Fibroblast of upper back skin (primary cell): ENCODE data around the gene SPRR2A.
A peak's percentile ranks its signal among the peaks of the same experiment; 100 is the strongest.
"Not testable (repeated sequence)": the region's sequence is repeated elsewhere in the genome, so short reads cannot be mapped to it uniquely, and the experiment has no call there.

Experiments used
- DNase-seq: peaks from one replicate; pipeline ENCODE4 v3.0.0-alpha.2; 2013

The SPRR2A gene

DNA sequence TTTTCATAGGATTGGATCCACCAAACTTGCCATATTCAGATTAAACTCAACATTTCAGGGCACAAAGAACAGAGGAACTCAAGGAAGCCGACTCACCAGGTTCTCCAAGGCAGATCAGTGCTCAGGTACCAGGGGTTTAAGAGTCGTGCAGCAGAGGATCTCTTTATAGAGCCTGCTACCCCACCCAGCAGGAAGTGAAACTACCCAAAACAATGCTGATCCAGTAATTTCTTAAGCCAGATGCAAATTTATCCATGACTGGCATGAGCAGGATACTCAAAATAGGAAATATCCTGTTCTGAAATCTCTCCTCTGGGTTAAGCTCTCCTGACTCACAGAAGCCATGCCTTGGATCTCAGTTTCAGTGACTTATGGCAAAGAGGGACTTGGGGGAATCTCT lies at the start of gene SPRR2A:
SPRR2A (minus strand) TSS at position 138 of the 400 bp plus-strand sequence. CDS start 777 bp downstream, outside the sequence.
- DNase-seq: no peak

DNA sequence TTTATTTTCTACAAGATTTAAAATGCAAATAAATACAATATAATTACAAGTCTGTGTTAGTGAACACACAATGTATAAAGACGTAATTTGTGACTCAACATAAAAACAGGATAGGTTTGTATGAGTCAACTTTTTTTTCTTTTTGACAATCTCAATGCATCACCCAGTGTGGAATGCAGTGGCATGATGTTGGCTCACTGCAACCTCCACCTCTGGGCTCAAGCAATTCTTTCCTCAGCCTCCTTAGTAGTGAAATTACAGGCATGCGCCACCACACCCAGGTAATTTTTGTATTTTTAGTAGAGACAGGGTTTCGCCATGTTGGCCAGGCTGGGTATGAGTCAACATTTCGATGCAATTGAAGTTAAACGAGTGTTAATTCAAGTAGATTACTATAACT lies 42.9 kb upstream of the SPRR2A start:
- peak; percentile 38 for DNase-seq

- no peak for DNase-seq
Observed at GRCh38 chr1:153099461-153100045, 42.2 kb upstream of the SPRR2A start.

DNA sequence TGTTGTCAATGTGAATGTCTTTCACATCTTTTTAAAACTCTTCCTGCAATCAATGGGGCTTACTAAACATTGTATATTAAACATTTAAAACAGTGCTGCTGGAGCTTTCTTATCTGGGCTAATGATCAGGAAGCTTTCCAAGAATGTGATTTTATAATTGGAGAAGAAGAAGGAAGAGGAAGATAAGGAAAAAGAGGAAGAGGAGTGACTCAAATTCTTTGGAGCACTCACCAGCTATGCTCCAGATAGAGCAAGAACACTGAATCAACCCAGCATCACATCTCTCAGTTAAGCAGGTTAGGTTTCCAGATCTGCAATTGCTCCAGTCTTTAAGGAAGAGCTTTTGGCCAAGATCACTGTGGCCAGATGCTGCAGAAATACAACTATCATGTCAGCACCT lies 38.5 kb upstream of the SPRR2A start:
- no peak for DNase-seq

GRCh38 chr1:153094426-153094825 lies 37.1 kb upstream of the SPRR2A start, which contains the start of gene SPRR2E:
Gene SPRR2E (minus strand): TSS chr1:153094526. CDS start chr1:153093751, 775 bp downstream.
- no peak for DNase-seq

GRCh38 chr1:153087652-153088051 lies 30.3 kb upstream of the SPRR2A start:
- no peak for DNase-seq

- DNase-seq: no peak
Observed at GRCh38 chr1:153081736-153082135, 24.4 kb upstream of the SPRR2A start.

DNA sequence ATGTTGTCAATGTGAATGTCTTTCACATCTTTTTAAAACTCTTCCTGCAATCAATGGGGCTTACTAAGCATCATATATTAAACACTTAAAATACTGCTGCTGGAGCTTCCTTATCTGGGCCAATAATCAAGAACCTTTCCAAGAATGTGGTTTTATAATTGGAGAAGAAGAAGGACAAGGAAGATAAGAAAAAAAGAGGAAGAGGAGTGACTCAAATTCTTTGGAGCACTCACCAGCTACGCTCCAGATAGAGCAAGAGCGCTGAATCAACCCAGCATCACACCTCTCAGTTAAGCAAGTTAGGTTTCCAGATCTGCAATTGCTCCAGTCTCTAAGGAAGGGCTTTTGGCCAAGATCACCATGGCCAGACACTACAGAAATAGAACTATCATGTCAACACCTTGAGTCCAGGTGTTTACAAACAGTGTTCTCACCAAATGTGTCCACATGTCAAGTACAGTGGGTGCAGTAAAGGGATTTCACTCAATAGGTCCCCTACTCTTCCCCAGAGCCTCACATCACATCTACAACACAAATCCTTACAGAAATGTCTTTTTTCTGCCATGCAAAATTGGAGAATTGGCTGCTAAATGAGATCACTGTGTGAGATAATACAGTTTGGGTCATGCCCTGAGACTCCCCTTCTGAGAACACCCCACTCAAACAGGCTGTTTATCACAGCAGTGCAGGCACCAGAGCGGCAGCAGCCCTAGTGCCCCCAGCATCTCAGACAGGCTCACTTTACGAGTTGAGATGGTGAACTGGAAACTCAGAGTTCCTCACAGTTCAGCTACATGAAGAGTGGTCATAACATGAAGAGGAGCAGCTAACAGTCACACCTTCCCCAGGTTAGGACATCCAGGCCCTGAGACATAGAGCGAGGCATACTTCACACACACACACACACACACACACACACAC lies 15.8 kb upstream of the SPRR2A start:
- DNase-seq: no peak

DNA sequence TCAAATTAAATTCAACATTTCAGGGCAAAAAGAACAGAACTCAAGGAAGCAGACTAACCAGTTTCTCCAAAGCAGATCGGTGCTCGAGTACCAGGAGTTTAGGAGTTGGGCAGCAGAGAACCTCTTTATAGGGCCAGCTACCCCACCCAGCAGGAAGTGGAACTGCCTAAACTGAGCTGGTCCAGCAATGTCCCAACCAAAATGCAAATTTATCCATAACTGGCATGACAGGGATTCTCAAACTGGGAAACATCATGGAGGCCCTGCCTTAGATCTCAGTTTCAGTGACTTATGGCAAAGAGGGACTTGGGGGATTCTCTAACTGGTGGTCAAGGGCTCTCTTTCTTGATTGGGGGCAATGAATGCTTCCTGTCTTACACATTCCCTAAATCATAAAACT lies 14.2 kb upstream of the SPRR2A start, which contains the start of gene SPRR2B:
SPRR2B (minus strand) TSS at position 101 of the 400 bp plus-strand sequence. CDS start 772 bp downstream, outside the sequence.
- no peak for DNase-seq

- no peak for DNase-seq
Observed at GRCh38 chr1:153070243-153070642, 12.9 kb upstream of the SPRR2A start.

DNA sequence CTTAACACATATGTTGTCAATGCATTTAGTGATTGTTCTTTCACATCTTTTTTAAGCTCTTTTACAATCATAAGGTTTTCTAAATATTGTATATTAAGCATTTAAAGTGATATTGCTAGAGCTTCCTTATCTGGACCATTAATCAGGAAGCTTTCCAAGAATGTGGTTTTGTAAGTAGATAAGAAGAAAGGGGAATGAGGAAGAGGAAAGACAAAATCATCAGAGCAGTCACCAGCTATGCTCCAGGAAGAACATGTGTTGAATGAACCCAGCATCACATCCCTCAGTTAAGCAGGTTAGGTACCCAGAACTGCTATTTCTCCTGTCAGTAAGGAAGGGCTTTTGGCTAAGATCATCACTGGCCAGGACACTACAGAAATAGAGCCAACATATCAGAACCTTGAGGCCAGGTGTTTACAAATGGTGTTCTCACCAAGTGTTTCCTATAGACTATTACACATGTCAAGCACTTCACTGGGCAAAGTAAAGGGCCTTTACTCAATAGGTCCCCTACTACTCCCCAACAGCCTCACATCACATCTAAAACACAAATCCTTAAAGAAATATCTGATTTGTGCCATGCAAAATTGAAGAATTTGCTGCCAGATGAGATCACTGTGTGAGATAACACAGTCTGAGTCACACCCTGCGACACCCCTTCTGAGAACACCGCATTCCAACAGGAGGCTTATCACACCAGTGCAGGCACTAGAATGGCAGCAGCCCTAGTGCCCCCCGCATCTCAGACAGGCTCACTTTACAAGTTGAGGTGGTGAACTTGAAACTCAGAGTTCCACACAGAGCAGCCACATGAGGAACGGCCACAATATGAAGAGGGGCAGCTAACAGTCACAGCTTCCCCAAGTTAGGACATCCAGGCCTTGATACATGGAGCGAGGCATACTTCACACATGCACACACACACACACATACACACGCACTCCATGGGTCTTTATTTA lies 1.8 kb upstream of the SPRR2A start:
- DNase-seq: no peak

DNA sequence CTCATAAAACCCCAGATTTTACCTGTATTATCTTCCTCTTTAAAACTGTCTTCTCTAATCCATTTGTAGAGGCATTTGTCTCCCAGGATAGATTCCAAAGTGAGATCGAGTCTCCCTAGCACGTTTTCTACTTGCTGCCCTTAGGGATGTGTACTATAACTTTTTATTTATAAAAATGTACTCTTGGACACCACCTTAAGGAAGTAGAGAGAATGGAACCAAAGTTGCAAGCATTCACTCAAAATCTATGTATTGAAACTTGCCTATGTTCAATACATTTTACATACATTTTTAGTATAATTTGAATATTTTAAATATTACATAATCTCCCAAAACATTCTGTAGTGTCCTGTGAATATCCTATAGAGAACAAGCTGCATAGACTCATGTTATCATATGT lies 842 bp upstream of the SPRR2A start:
- no peak for DNase-seq

DNA sequence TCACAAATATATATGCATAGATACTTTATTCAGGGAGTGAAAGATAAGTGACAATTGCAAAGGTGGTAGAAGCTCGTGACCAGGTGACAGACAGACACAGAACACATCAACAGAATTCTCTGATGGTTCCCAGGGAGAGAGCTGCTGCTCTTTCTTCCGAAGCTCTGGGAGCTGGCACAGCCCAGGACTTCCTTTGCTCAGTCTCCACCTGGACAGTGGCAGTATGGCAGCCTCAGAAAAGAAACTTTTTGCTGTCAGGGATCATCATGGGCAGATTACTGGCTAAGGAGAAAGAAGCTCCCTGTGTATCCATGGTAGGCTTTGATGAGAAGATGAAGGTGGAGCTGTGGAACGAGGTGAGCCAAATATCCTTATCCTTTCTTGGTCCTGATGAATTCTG lies 1.2 kb downstream of the SPRR2A start:
- not testable (repeated sequence) for DNase-seq

- DNase-seq: no peak
Observed at GRCh38 chr1:153049211-153049610, 8.1 kb downstream of the SPRR2A start.

DNA sequence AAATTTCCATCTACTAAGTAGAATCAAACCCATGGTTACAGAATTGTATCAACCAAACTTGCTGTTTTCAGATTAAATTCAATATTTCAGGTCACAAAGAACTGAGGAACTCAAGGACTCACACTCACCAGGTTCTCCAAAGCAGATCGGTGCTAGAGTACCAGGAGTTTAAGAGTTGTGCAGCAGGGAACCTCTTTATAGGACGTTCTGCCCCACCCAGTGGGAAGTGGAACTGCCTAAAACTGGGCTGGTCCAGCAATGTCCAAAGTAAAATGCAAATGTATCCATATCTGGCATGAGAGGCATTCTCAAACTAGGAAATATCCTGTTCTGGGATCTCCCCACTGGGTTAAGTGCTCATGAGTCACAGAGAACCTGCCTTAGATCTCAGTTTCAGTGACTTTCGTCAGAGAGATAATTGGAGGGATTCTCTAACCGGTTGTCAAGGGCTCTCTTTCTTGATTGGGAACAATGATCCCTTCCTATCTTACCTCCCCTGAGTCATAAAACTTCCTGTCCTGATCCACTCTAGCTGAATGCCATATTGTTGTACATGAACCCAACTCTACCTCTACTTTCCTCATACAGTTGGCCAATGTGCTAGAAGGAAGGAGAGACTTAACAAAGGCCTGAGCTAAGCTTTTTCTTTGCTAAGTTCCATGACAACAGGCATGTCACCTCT lies 16.2 kb downstream of the SPRR2A start, which contains the start of gene SPRR2D:
SPRR2D (minus strand) TSS at position 171 of the 682 bp plus-strand sequence. CDS start 774 bp downstream, outside the sequence.
- DNase-seq: no peak

- no peak for DNase-seq
Observed at GRCh38 chr1:153035211-153035610, 22.1 kb downstream of the SPRR2A start.

- peak; percentile 26 for DNase-seq
Observed at GRCh38 chr1:153032677-153033308, 24.5 kb downstream of the SPRR2A start.

DNA sequence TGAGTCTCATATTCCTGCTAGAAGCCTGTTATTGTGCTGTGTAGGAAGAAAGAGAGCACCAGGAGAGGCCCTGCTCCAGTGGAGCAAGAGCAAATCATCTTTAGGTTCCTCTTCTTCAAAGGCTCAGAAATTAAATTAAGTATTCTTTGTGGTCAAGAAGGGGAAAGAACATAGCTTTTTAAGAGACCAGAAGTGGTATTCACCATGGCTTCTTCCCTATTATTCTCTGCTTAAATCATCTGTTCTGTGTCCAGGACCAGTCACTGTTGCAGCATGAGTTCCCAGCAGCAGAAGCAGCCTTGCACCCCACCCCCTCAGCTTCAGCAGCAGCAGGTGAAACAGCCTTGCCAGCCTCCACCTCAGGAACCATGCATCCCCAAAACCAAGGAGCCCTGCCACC lies 25.2 kb downstream of the SPRR2A start:
- no peak for DNase-seq

GRCh38 chr1:153030895-153031294 lies 26.4 kb downstream of the SPRR2A start, which contains the start of gene SPRR1B:
Gene SPRR1B (plus strand): TSS chr1:153031203. CDS start chr1:153032346, 1,143 bp downstream.
- DNase-seq: no peak

DNA sequence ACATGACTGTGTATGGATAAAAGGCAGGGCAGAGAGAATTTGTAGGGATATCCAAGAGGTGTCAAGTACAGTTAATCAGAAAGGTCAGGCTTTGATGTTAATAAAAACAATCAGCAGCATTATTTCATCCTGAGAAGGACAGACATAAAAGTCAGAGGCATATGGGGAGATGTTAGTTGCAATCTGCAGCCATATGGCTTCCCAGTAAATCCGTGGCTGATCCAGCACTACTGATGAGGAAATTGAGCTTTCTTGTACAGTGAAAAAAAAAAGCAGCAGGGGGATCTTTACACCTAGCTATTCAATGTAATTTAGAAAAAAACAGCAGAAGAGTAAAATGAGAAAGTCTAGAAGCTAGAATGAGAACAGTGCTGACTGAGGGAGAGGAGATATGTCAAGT lies 28.5 kb downstream of the SPRR2A start:
- DNase-seq: no peak

DNA sequence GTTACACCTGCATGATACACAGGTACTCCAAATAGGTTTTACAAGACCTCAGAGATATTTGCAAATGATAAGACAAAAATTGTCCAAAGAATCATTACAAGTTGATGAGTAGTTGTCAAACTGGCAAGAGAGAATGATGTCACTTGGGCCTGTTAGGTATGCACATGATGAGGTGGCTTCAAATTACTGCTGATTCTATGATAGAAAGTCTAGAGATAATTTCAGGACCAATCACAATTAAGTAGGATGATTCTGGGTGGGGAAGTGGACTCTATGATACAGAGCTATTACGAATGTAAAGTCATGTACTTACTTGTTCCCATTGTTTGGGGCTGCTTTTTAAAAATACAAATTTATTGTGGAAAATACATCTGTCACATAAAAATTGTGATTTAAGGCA lies 31.5 kb downstream of the SPRR2A start:
- no peak for DNase-seq
